NCI-H345 treated with DMSO at 0.1 percent for 48 hours (cell line): Measurements from ENCODE around the gene SPTB.
"Not testable (repeated sequence)": the region's sequence is repeated elsewhere in the genome, so short reads cannot be mapped to it uniquely, and the experiment has no call there.

ENCODE experiments used
- DNase-seq: peaks from one replicate; lab custom pipeline; 2025; ENCODE audit not compliant: unreplicated experiment; lab: John Stamatoyannopoulos, UW

SPTB gene

GRCh38 chr14:64824471-64824870, 55.2 kb downstream of the SPTB start:
- no peak for DNase-seq

- peak; percentile 51 for DNase-seq
These were observed 56.3 kb downstream of the SPTB start for GRCh38 chr14:64823305-64823861.

- no peak for DNase-seq
These were observed 58.1 kb downstream of the SPTB start for GRCh38 chr14:64821651-64822050.

- no peak for DNase-seq
These were observed 61.6 kb downstream of the SPTB start for GRCh38 chr14:64818151-64818550.

GRCh38 chr14:64817631-64818030, 62.1 kb downstream of the SPTB start:
- no peak for DNase-seq

- no peak for DNase-seq
These were observed 63.4 kb downstream of the SPTB start for GRCh38 chr14:64816221-64816783.

GRCh38 chr14:64815257-64815656, 64.5 kb downstream of the SPTB start:
- DNase-seq = peak; percentile 44

- DNase-seq = peak; percentile 80
These were observed 67.3 kb downstream of the SPTB start for GRCh38 chr14:64812412-64812811.

- no peak for DNase-seq
These were observed 68.0 kb downstream of the SPTB start for GRCh38 chr14:64811676-64812075.

- DNase-seq = no peak
These were observed 71.3 kb downstream of the SPTB start for GRCh38 chr14:64808449-64808848.

- no peak for DNase-seq
These were observed 72.2 kb downstream of the SPTB start for GRCh38 chr14:64807551-64807950.

- DNase-seq = no peak
These were observed 72.7 kb downstream of the SPTB start for GRCh38 chr14:64806862-64807495.

GRCh38 chr14:64806202-64806861, 73.4 kb downstream of the SPTB start:
- no peak for DNase-seq

GRCh38 chr14:64805646-64806045, 74.1 kb downstream of the SPTB start:
- not testable (repeated sequence) for DNase-seq

GRCh38 chr14:64804754-64805260, 74.9 kb downstream of the SPTB start:
- DNase-seq = no peak

GRCh38 chr14:64801800-64802199, 77.9 kb downstream of the SPTB start:
- DNase-seq = no peak

GRCh38 chr14:64801046-64801445, 78.7 kb downstream of the SPTB start:
- no peak for DNase-seq

- no peak for DNase-seq
These were observed 79.7 kb downstream of the SPTB start for GRCh38 chr14:64800000-64800399.

- no peak for DNase-seq
These were observed 80.2 kb downstream of the SPTB start for GRCh38 chr14:64799555-64799954.

GRCh38 chr14:64796369-64796768, 83.3 kb downstream of the SPTB start:
- no peak for DNase-seq

GRCh38 chr14:64795921-64796320, 83.8 kb downstream of the SPTB start:
- DNase-seq = no peak

GRCh38 chr14:64795211-64795610, 84.5 kb downstream of the SPTB start:
- DNase-seq = no peak
